ENCODE measurements around the gene SLC9A8.

Gene SLC9A8

DNA sequence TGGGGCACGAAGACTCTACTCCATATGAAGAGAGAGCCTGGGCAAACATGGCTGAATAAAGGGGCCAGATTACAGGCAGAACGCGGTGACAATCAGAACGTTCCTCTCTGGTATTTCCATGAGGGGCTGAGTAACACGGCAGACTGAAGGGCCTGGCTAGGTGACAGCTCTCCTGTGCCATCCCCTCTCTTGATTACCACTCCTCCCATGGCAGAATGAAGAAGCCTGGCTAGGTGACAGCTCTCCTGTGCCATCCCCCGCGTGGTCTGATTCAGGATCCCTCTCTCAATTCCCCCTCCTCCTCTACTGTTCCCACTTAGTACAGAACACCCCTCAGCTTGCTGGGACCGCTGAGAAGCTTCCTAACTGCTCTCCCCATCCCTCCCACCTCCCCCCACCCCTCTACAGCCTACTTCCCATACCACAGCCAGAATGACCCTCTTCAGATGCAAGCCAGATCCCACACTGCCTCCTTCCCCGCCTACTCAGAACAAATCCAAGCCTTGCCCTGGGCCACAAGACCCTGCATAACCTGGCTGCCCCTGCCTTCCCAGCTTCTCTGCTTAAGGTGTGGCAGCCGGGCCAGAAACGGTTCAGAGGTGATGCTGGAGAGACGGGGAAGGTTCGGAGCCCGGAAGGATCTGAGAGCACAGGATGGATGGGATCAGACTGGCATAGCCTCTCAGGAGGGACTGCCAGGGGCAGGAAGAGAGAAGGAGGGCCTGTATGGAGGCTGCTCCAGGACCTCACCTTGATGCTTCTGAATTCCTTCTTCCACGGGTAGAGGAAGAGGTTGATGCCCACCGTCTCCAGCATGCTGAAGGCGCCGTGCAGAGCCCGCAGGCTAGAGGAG, 95.0 kb downstream of the SLC9A8 start:
- DNase-seq (ENCODE audit: low spot score), result no peak
- TF ChIP-seq, protein P1, sequence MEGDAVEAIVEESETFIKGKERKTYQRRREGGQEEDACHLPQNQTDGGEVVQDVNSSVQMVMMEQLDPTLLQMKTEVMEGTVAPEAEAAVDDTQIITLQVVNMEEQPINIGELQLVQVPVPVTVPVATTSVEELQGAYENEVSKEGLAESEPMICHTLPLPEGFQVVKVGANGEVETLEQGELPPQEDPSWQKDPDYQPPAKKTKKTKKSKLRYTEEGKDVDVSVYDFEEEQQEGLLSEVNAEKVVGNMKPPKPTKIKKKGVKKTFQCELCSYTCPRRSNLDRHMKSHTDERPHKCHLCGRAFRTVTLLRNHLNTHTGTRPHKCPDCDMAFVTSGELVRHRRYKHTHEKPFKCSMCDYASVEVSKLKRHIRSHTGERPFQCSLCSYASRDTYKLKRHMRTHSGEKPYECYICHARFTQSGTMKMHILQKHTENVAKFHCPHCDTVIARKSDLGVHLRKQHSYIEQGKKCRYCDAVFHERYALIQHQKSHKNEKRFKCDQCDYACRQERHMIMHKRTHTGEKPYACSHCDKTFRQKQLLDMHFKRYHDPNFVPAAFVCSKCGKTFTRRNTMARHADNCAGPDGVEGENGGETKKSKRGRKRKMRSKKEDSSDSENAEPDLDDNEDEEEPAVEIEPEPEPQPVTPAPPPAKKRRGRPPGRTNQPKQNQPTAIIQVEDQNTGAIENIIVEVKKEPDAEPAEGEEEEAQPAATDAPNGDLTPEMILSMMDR (IDR thresholded peaks at IDR 0.05; ENCODE audit: poor library complexity, severe bottlenecking), result no peak
- Histone ChIP-seq H3K4me3 (ENCODE audit: severe bottlenecking) (no peak overlapping the region), H3K27ac (ENCODE audit: poor library complexity, severe bottlenecking) (no peak overlapping the region), H3K27me3 (ENCODE audit: insufficient read depth, poor library complexity, severe bottlenecking) (no peaks in the 10 kb centered on the region), H3K36me3 (ENCODE audit: low read depth) (peaks cover 75% of the 10 kb centered on the region), H3K4me1 (ENCODE audit: insufficient read depth, poor library complexity, severe bottlenecking) (no peaks in the 10 kb centered on the region), H3K9me3 (ENCODE audit: severe bottlenecking) (no peaks in the 10 kb centered on the region)
- peak; percentile 6; the same call in 1 of the 3 replicates for ATAC-seq (ENCODE audit: low read depth)

DNA sequence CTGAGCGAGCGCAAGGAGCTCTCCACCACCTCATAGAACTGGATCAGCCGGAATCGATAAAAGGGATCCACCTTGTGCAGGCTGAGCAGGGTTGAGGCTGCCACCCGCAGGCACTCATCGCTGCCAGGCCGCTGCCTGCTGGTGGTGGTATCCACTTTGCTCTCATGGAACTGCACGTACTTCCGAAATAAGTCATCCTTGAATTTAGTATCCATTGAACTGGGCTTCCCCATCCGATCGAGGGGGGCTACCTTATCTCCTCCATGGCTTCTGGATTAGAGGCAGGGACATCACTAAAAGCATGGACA, 95.6 kb downstream of the SLC9A8 start:
- Histone ChIP-seq H3K9me3 (ENCODE audit: severe bottlenecking) (no peaks in the 10 kb centered on the region), H3K27me3 (ENCODE audit: insufficient read depth, poor library complexity, severe bottlenecking) (no peaks in the 10 kb centered on the region), H3K36me3 (ENCODE audit: low read depth) (peaks cover 76% of the 10 kb centered on the region), H3K4me1 (ENCODE audit: insufficient read depth, poor library complexity, severe bottlenecking) (no peaks in the 10 kb centered on the region), H3K27ac (ENCODE audit: poor library complexity, severe bottlenecking) (no peak overlapping the region), H3K4me3 (ENCODE audit: severe bottlenecking) (no peak overlapping the region)
- ATAC-seq (ENCODE audit: low read depth) (no peak; the same call in 2 of the 3 replicates), DNase-seq (ENCODE audit: low spot score) (no peak)
- TF ChIP-seq, protein P1 (IDR thresholded peaks at IDR 0.05; ENCODE audit: poor library complexity, severe bottlenecking), result no peak

DNA sequence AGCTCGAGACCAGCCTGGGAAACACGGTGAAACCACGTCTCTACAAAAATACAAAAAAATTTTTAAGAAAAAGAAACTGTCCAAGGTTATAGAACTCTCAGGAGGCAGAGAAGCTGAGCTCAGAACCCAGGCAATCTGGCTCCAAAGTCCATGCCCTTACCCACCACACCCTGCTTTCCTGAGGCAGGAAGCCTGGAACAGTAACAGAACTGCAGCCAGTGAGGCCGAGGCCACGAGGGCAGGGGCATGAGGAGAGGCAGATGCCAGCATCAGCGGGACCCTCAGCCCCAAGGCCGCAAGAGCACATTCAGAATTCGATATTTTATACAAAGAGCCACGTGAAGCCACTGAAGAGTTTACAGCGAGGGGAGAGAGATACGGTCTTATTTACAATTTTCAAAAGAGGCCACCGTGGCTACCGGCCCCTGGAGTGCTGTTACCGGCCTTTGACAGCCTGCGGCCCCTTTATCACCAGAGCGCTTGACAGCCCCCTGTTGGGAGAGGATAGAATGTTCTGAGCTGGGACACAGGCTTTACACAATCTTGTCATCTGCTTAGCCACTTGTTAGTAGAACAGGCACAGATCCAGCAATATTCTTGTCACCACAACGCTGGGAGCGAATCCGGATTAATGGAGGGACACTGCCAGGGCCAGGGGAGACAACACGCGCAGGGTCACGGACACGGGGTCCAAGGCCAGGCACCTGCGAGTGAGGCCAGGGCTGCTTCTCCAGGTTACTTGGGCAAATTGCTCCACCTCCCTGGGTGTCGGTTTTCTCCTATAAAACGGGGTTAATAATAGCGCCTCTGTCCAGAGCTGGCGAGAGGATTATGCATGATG, 97.1 kb downstream of the SLC9A8 start:
- H3K36me3 ChIP-seq (ENCODE audit: low read depth), result peaks cover 67% of the 10 kb centered on the region
- no peaks in the 10 kb centered on the region for H3K27me3 ChIP-seq (ENCODE audit: insufficient read depth, poor library complexity, severe bottlenecking)
- H3K4me3 ChIP-seq (ENCODE audit: severe bottlenecking), result no peak overlapping the region
- no peak overlapping the region for H3K27ac ChIP-seq (ENCODE audit: poor library complexity, severe bottlenecking)
- TF ChIP-seq, protein P1 (IDR thresholded peaks at IDR 0.05; ENCODE audit: poor library complexity, severe bottlenecking), result peak; percentile 17
- ATAC-seq (ENCODE audit: low read depth), result no peak
- no peak for DNase-seq (ENCODE audit: low spot score)
- H3K9me3 ChIP-seq (ENCODE audit: severe bottlenecking), result no peaks in the 10 kb centered on the region
- no peaks in the 10 kb centered on the region for H3K4me1 ChIP-seq (ENCODE audit: insufficient read depth, poor library complexity, severe bottlenecking)

DNA sequence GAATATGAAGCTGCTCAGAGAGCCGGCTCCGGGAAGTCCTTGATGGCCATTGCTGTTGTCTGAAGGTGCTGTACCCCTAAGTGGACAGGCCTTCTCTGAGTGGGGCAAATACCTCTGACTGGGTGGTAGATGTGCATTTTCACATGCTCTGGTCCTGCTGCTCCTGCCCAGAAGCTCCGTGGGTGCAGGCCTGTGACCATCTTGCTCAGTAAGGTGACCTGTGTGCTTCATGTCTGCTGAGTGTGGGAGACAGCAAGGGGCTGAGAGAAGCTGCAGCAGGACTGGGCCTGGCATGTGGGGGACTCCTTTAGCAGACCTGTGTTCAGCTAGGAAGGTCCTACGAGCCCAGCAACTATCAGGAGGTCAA, 97.7 kb downstream of the SLC9A8 start:
- peaks cover 61% of the 10 kb centered on the region for H3K36me3 ChIP-seq (ENCODE audit: low read depth)
- no peak overlapping the region for H3K4me3 ChIP-seq (ENCODE audit: severe bottlenecking)
- no peak for ATAC-seq (ENCODE audit: low read depth)
- no peaks in the 10 kb centered on the region for H3K4me1 ChIP-seq (ENCODE audit: insufficient read depth, poor library complexity, severe bottlenecking)
- no peak for DNase-seq (ENCODE audit: low spot score)
- H3K9me3 ChIP-seq (ENCODE audit: severe bottlenecking), result no peaks in the 10 kb centered on the region
- no peak overlapping the region for H3K27ac ChIP-seq (ENCODE audit: poor library complexity, severe bottlenecking)
- H3K27me3 ChIP-seq (ENCODE audit: insufficient read depth, poor library complexity, severe bottlenecking), result no peaks in the 10 kb centered on the region
- TF ChIP-seq, protein P1 (IDR thresholded peaks at IDR 0.05; ENCODE audit: poor library complexity, severe bottlenecking), result no peak

All from RWPE2 (cell line).